NCI-H1105 treated with DMSO at 0.1 percent for 48 hours (cell line): Measurements from ENCODE around the gene MECP2.
A peak's percentile ranks its signal among the peaks of the same experiment; 100 is the strongest.
"Not testable (repeated sequence)": the region's sequence is repeated elsewhere in the genome, so short reads cannot be mapped to it uniquely, and the experiment has no call there.

Experiments used
- DNase-seq: peaks from one replicate; lab custom pipeline; 2025; lab: John Stamatoyannopoulos, UW

MECP2 gene

DNA sequence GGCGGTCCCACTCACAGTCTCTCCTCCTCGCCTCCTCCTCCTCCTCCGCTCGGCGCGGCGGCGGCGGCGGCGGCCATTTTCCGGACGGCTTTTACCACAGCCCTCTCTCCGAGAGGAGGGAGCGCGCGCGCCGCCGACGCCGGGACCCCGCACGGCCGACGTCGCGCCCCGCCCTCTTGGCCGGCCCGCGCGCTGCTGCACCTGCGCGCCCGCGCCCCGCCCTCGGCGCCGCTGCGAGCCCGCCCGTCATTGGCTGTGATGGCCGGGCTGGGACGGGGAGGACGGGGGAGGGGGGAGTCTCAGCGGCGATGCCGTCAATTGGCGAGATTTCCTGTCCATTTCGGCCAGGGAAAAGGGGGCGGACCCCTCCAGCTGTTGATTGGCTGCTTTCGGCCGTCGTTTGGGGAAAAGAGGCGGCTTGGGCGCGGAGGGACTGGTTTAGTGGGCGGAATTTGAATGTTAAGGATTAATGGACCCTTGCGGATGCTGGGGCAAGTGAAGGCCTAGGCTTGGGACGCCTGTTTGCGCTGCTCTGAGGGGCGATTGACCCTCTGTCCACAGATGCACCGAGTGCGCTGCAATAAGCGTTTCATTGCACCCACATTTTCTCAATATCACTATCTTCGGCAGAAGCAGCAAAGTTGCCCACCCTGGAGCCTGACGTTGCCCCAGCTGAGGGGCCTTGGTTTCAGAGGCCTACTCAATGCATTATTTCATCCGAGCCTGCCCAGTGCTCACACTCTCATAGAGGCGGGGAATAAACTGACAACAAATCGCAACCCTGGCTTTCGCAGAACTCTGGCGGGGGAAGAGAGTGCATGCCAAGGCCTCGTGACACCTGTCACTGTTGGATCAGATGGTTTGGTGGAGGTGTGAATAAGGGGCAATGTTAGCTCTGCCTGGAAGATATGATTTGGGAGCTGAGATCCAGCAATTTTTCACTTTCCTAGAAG is at the start of gene MECP2:
Gene MECP2, minus strand, starts transcription at position 129 of the 953 bp plus-strand sequence.
- DNase-seq = peak; percentile 97

GRCh38 chrX:154144010-154144409 is 46.5 kb upstream of the MECP2 start, which contains the start of gene OPN1LW:
OPN1LW (plus strand) TSS chrX:154144243; CDS start chrX:154144284, 41 bp downstream.
- not testable (repeated sequence) for DNase-seq

DNA sequence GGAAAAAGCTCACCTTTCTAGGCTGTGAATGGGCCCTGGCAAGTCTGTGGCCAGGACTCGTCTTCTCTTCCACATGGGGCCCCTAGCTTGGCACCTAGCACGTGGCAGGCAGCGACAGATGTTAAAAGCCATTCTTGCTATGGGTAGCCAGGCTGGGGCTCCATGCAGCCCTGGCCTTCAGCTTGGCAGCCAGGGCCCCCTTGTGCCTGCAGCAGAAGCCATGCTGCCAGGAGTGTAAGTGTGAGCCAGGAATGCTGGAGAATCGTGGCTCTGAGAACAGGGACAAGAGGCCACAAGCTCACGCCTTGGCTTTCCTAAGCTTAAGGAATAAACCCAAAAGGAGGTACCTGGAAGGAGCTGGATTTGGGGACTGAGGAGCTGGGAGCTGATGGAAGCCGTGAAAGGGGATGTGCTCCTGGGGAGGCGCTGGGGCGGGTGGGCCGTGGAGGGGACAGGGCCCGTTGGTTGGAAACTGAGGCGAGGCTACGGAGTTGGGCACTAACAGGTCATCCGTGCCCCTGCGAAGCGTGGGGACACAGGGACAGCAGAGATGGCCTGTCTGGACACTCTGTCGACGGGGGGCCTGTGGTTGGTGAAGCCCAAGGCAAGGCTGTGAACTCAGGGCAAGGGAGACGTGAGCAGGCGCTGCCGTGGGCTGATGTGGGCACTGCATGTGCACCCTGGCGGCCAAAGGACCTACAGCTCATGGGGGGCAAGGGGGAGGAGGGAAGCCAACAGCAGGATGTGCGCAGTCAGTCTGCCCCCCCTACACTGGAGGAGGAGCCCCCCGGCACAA is 45.6 kb upstream of the MECP2 start:
- DNase-seq = no peak

- no peak for DNase-seq
Measured at GRCh38 chrX:154142386-154142785, 44.9 kb upstream of the MECP2 start.

GRCh38 chrX:154140742-154141141 is 43.2 kb upstream of the MECP2 start:
- no peak for DNase-seq

- DNase-seq = no peak
Measured at GRCh38 chrX:154140206-154140605, 42.7 kb upstream of the MECP2 start.

DNA sequence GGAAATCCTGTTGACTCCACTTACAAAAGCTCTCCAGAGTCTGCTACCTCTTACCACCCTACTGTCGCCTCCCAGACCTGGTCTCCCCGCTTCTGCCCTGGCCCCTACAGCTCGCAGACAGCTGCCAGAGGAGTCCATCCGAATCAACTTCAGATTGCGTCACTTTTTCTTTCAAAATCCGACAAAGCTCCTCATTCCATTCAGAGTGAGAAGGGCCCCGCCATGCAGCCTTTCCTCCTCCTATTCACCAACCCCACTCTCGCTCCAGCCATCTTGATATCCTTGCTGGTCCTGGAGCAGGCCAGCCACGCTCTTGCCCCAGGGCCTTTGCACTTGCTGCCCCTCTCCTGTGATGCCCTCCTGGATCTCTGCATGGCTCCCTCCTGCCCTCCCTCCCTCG is 41.3 kb upstream of the MECP2 start:
- no peak for DNase-seq

GRCh38 chrX:154136627-154137161 is 39.2 kb upstream of the MECP2 start:
- peak; percentile 73 for DNase-seq

DNA sequence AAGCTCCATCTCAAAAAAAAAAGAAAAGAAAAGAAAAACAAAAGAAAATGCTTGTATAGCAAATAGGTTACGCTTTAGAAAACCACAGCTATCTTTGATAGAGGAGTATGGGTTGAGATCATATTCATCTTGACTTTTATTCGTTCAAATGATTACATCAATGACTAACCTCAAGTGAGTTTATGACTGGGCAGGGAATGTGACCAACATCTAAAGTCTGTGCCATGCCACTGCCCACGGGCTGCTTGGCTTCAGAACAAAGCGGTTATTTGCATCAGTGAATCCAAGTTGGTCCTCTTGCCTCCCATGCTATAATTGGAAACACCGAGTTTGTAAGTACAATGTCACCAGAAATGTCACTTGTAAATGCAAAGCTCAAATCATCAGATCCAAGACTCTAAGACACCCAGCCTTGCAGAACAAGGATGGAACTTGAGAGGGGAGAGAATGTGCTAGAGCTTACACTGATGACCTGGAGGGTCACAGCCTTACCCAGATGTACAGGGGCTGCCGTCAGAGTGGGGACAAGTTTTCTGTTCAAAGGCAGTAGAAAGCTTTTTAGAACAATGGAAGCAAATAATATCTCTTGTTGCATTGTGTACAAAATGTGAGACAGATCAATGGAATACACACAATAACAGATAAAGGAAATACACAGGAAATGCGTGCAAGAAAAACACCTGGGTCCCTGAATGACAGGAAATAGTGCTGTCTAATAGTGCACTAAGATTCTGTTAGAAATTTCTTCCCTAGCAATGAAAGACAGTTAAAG is 38.1 kb upstream of the MECP2 start:
- no peak for DNase-seq

DNA sequence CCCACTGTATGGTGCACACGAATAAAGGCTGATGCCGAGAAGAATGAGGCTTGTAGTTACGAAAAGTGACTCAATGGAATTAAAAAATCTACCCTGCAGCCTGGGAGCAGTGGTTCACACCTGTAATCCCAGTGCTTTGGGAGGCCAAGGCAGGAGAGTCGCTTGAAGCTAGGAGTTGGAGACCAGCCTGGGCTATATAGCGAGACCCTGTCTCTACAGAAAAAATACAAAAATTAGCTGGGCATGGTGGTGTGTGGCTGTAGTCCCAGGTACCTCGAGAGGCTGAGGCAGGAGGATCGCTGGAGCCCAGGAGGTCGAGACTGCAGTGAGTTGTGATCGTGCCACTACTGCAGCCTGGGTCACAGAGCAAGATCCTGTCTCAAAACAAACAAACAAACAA is 34.8 kb upstream of the MECP2 start:
- DNase-seq = no peak

DNA sequence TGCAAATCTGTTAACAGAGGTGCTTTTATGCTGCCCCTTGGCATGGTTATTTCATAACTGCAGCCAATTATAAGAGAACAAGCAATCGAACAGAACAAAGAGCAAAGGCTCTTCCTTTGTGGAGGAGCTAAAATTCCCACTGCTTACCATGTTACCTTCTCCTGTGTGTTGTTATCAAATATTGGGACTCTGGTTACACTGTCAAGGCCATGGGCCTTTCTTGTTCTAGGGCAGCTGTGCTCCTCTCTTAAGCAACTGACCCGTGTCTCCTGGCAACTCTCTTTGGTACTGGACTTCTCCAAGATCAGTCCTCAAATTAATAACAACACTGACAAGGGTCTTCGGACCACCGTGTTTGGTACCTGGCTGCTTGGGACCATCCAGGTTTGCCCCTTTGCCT is 34.4 kb upstream of the MECP2 start:
- DNase-seq = no peak

DNA sequence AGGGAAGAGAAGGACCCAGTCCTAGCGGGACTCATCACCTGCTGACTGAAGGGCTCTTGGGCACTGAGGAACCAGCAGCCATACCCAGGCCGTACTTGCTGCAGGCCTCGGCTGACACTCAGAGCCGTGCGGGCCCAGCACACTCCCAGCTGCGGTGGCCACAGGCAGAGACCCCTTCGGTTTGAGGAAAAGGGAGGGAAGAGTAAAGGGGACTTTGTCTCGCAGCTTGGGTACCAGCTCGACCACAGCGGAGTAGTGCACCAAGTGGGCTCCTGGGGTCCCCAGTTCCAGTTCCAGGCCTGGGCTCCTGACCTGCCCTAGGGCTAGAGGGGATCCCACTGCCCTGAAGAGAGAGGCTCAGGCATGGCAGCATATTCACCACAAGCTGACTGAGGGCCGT is 28.6 kb upstream of the MECP2 start:
- DNase-seq = no peak

- no peak for DNase-seq
Measured at GRCh38 chrX:154125391-154126040, 28.0 kb upstream of the MECP2 start.

DNA sequence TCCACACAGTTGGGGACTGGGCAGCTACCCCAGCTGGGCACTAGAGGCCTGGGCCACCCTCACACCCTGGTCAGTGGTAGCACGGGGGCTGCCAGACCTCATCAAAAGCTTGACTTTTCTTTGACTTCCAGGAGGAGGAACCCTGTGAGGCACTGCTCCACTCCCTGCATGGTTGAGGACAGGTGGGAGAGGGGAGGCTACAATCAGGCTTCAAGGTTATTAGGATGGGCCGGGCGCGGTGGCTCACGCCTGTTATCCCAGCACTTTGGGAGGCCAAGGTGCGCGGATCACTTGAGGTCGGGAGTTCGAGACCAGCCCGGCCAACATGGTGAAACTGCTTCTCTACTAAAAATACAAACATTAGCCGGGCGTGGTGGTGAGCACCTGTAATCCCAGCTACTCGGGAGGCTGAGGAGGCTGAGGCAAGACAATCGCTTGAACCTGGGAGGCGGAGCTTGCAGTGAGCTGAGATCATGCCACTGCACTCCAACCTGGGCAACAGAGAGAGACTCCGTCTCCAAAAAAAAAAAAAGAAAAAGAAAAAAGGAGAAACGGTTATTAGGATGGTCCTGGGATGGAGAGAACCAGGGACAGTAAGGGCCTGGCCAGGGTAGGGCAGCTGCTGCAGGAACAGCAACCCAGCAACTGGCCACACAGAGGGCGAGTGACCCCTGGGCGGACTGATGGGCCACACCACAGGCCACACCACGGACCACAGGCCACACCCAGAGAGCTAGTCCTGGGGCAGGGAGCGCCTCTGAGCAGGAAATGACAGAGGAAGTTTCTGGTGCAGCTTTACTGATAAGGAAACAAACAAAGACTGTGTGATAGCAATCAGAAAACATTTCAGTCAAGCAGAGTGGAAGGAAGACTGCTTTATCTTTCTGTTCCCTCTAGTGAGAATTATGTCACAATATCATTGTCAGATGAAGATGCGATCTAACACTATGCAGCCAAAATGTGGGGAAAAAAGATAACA is 26.0 kb upstream of the MECP2 start:
- DNase-seq = no peak

GRCh38 chrX:154121961-154122360 is 24.4 kb upstream of the MECP2 start:
- DNase-seq = no peak

GRCh38 chrX:154121207-154121606 is 23.7 kb upstream of the MECP2 start:
- DNase-seq = no peak

- DNase-seq = no peak
Measured at GRCh38 chrX:154120567-154120966, 23.1 kb upstream of the MECP2 start.

- DNase-seq = no peak
Measured at GRCh38 chrX:154117566-154117965, 20.0 kb upstream of the MECP2 start.

DNA sequence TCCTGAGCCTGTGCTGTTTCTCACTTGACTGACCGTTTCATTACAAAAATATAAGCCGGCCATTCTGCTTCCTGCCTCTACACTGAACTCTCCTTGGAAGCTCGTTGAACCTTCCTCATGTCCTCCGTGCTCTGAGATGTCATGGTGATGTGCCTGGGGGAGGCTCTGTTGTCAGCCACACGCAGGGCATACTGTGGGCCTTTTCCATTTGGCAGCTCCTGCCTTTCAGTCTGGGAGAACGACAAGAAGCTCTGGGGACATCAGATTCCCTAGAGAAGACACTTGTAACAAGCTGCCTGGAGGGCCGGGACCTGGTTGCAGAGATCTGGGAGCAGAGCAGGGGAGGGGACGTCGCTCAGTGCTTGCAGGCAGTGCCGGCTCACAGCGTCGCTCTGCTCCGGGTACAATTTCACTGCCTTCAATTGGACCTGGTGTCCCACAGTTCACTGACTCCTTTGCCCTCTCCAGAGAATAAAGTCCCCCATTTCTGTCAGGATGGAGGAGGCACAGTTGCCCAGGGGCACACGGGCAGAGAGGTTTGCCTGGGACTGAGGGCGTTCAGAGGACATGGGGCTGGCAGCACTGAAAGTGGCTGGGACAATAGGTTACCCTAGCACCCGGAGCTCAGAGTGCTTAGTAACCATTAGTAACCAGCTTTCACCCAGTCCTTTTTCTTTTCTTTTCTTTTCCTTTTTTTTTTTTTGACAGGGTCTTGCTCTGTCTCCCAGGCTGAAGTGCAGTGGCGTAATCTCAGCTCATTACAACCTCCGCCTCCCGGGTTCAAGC is 19.1 kb upstream of the MECP2 start:
- DNase-seq = no peak
